ENCODE data around the gene DOCK8. TPM values are rescaled to one million over a fixed set of nuclear protein-coding genes. Genes with fewer than 3 reads are reported as not detected.

The DOCK8 gene
- total and polyA plus RNA-seq, 2 of the 13 experiments (the other 11 are each of a cell fraction or from before 2014, with no cell fraction given), result 0.28 to 0.38 TPM

DNA sequence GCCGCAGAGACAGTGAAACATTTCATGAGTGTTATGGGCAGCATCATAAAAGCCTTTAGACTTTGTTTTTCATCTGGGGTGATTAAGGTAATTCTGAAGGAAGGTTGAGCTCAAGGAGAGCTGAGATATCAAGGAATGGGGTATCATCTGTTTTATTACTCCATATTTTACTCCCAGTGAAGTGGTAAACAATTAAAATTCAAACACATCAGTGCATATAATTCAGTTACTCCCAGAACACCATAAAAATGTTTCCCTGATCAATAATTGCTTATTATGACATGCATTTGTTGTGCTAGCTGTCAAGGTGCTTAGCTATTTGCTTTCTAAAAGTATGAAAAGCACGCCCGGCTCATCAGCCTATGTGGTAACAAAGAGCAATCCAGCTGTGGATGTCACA is 81.7 kb downstream of the DOCK8 start (continued):
- TF ChIP-seq, protein P1, sequence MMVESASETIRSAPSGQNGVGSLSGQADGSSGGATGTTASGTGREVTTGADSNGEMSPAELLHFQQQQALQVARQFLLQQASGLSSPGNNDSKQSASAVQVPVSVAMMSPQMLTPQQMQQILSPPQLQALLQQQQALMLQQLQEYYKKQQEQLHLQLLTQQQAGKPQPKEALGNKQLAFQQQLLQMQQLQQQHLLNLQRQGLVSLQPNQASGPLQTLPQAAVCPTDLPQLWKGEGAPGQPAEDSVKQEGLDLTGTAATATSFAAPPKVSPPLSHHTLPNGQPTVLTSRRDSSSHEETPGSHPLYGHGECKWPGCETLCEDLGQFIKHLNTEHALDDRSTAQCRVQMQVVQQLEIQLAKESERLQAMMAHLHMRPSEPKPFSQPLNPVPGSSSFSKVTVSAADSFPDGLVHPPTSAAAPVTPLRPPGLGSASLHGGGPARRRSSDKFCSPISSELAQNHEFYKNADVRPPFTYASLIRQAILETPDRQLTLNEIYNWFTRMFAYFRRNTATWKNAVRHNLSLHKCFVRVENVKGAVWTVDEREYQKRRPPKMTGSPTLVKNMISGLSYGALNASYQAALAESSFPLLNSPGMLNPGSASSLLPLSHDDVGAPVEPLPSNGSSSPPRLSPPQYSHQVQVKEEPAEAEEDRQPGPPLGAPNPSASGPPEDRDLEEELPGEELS (CRISPR knock-in tag; IDR thresholded peaks at IDR 0.05), result no peak
- TF ChIP-seq NONO (IDR thresholded peaks at IDR 0.05) (no peak), NONO (CRISPR knock-in tag; conservative IDR thresholded peaks at IDR 0.05) (no peak), ELK4 (CRISPR knock-in tag; IDR thresholded peaks at IDR 0.05; ENCODE audit: borderline replicate concordance) (no peak), MTF2 (CRISPR knock-in tag; IDR thresholded peaks at IDR 0.05; ENCODE audit: borderline replicate concordance) (no peak), ZMYM4 (CRISPR knock-in tag; IDR thresholded peaks at IDR 0.05) (no peak), BRCA1 (CRISPR knock-in tag; IDR thresholded peaks at IDR 0.05) (no peak), ZNF557 (CRISPR knock-in tag; IDR thresholded peaks at IDR 0.05) (no peak), CC2D1A (CRISPR knock-in tag; IDR thresholded peaks at IDR 0.05) (no peak)
- TF ChIP-seq, protein P2, sequence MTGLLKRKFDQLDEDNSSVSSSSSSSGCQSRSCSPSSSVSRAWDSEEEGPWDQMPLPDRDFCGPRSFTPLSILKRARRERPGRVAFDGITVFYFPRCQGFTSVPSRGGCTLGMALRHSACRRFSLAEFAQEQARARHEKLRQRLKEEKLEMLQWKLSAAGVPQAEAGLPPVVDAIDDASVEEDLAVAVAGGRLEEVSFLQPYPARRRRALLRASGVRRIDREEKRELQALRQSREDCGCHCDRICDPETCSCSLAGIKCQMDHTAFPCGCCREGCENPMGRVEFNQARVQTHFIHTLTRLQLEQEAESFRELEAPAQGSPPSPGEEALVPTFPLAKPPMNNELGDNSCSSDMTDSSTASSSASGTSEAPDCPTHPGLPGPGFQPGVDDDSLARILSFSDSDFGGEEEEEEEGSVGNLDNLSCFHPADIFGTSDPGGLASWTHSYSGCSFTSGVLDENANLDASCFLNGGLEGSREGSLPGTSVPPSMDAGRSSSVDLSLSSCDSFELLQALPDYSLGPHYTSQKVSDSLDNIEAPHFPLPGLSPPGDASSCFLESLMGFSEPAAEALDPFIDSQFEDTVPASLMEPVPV (CRISPR knock-in tag; IDR thresholded peaks at IDR 0.05), result no peak
- TF ChIP-seq, protein P3, sequence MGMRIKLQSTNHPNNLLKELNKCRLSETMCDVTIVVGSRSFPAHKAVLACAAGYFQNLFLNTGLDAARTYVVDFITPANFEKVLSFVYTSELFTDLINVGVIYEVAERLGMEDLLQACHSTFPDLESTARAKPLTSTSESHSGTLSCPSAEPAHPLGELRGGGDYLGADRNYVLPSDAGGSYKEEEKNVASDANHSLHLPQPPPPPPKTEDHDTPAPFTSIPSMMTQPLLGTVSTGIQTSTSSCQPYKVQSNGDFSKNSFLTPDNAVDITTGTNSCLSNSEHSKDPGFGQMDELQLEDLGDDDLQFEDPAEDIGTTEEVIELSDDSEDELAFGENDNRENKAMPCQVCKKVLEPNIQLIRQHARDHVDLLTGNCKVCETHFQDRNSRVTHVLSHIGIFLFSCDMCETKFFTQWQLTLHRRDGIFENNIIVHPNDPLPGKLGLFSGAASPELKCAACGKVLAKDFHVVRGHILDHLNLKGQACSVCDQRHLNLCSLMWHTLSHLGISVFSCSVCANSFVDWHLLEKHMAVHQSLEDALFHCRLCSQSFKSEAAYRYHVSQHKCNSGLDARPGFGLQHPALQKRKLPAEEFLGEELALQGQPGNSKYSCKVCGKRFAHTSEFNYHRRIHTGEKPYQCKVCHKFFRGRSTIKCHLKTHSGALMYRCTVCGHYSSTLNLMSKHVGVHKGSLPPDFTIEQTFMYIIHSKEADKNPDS (CRISPR knock-in tag; IDR thresholded peaks at IDR 0.05), result no peak
